Measurements from ENCODE around the gene RPS6KA5.

GRCh38 chr14:90905531-90905930, 154.9 kb downstream of the RPS6KA5 start:
- TF ChIP-seq CTCF (IDR thresholded peaks at IDR 0.05 in 4 of 5, conservative IDR thresholded peaks at IDR 0.05 in 1 of 5), result no peak
- no peak for TF ChIP-seq POLR2A (IDR thresholded peaks at IDR 0.05)

Data from gastrocnemius medialis (tissue), 4 donors.